IPS DF 6.9 (cell line): ENCODE data around the gene ARHGAP45.

Experiments used
- DNase-seq: peaks from one replicate; pipeline ENCODE4 v3.0.0-alpha.2; 2013; ENCODE audit warnings: low read depth, low spot score
- H3K27ac ChIP-seq: one replicate; pipeline ENCODE4 v1.5.1; 2013; ENCODE audit warnings: low read length, control low read depth
- H3K27me3 ChIP-seq: 2 replicates; pipeline ENCODE4 v1.6.1; 2013; ENCODE audit warnings: mild to moderate bottlenecking, low read length; ENCODE audit not compliant: control insufficient read depth, insufficient read depth
- H3K36me3 ChIP-seq: 2 replicates; pipeline ENCODE4 v1.6.1; 2013; ENCODE audit warnings: low read length; ENCODE audit not compliant: control insufficient read depth, insufficient read depth
- H3K4me1 ChIP-seq: 2 replicates; pipeline ENCODE4 v1.6.1; 2013; ENCODE audit warnings: low read length; ENCODE audit not compliant: control insufficient read depth, insufficient read depth
- H3K4me3 ChIP-seq: 2 replicates; pipeline ENCODE4 v1.5.1; 2013; ENCODE audit warnings: mild to moderate bottlenecking, low read length
- H3K9me3 ChIP-seq: 2 replicates; pipeline ENCODE4 v1.6.1; 2013; ENCODE audit warnings: low read length, inconsistent platforms; ENCODE audit not compliant: control insufficient read depth, insufficient read depth
- WGBS: extraction: QIAGEN DNeasy Blood & Tissue Kit; methylation state at CpG from one replicate; pipeline ENCODE4 v1.1.7; 2013; ENCODE audit warnings: mixed read lengths, missing lambda C conversion rate; ENCODE audit not compliant: insufficient read length, insufficient coverage; 5-methylcytosine and 5-hydroxymethylcytosine counted together

Gene ARHGAP45

DNA sequence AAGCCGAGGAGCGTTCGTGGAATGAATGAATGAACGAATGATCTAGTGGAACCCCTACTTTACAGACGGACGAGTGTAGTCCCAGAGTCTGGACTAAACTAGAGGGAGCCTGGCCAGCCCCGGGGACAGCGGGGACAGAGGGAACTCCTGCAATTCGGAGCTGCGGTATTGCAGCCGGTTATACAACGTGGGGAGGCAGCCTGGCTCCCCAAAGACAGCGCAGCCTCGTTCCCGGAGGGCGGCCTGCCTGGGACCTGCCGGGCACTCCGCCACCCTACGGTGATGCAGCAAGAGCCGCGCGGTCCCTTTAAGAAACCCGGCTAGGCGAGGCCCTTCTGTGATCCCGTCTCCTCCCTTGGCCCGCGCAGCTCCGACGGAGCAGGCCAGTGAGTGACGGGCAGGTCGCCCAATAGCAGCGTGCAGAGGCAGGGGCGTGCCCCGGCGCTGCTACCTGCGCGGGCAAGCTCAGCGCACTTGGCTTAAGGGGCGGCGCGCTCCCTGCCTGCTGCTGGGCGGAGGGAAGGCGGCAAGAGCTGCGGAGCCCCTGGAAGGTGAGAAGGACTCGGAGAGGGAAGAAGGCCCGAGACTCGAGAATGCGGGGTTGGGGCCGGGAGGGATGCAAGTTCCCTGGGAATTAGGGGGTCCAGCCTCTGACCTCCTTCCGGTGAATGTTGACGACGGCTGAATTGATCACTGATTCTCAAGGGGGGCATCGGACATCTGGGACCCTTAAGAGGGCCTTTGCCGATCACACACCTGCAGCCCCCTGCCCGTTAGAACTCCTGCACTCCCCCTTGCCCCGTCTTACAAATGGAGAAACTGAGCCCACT is 27.1 kb upstream of the ARHGAP45 start, which contains the start of gene ABCA7:
ABCA7 (plus strand) TSS at position 462 of the 830 bp plus-strand sequence. CDS start 1,255 bp downstream, outside the sequence.
- Histone ChIP-seq H3K4me1 (peaks cover 2% of the 10 kb centered on the region; the same call in 1 of the 2 replicates), H3K9me3 (no peaks in the 10 kb centered on the region), H3K4me3 (peak within 1 kb of the TSS; percentile 44; the same call in 1 of the 2 replicates), H3K36me3 (peaks cover 18% of the 10 kb centered on the region), H3K27me3 (no peaks in the 10 kb centered on the region), H3K27ac (no peak within 1 kb of the TSS)
- DNase-seq = peak; percentile 96
- no CpG with 5 or more reads among the region's 56 CpGs for WGBS

DNA sequence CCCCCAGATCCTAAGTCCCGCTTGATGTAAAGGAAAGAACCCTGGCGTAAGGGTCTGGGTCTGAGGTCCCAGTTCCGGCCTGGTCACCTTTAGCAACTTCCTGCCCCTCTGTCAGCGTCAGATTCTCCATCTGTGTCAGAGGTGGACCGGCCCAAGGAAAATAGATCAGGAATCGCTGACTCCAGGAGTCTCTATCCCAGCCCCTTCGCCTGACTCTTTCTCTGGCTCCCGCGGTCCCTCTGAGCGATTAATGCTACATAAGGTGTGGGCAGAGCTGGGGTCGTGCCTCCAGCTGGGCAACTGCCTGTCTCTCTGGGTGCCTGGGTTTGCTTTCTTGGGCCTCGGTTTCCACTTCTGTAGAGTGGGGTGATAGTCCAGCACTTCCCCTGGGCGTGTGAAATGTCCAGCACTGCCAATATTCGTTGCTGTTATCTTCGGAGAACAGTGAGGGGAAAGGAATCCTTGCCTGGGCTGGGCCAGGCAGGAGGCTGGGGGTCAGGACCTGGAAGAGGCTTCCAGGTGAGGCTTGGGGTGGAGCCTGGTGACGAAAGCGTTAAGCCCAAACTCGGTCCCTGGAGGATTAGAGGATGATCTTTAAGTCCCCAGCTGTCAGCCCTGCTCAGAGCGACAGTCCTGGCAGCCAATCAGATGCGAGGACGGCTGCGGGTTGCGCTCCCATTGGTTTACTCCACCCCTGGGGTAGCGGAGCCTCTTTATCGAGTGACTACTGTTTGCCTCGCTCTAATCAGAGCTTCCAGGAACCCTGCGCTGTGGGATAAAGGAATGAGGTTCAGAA is 26.3 kb upstream of the ARHGAP45 start:
- Histone ChIP-seq H3K9me3 (no peaks in the 10 kb centered on the region), H3K4me3 (peak overlapping the region; percentile 44; the same call in 1 of the 2 replicates), H3K36me3 (peaks cover 14% of the 10 kb centered on the region), H3K27me3 (no peaks in the 10 kb centered on the region), H3K4me1 (peaks cover 2% of the 10 kb centered on the region; the same call in 1 of the 2 replicates), H3K27ac (no peak overlapping the region)
- no CpG with 5 or more reads among the region's 27 CpGs for WGBS
- peak; percentile 94 for DNase-seq

DNA sequence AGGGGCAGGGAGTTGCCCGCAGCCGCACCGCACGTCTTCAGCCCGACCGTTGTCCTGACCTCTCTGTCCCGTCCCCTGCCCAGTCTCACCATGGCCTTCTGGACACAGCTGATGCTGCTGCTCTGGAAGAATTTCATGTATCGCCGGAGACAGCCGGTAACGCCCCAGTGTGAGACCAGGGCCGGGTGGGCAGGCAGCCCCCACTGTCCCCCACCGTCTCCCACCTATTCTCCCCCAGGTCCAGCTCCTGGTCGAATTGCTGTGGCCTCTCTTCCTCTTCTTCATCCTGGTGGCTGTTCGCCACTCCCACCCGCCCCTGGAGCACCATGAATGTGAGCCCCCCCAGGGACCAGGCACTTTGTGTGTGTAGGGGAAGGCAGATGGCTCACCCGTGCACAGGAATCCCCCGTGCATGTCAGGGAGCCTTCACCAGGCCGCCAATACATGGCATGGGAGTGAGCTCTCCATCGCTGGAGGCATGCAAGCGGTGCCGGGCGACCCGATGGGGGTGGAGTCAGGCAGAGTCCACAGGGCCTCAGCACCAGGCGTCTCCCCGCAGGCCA is 25.6 kb upstream of the ARHGAP45 start:
- no peak for DNase-seq
- no CpG with 5 or more reads among the region's 26 CpGs for WGBS
- Histone ChIP-seq H3K9me3 (no peaks in the 10 kb centered on the region), H3K27ac (no peak overlapping the region), H3K4me3 (no peak overlapping the region; the same call in 1 of the 2 replicates), H3K27me3 (no peaks in the 10 kb centered on the region), H3K36me3 (peaks cover 12% of the 10 kb centered on the region), H3K4me1 (peaks cover 2% of the 10 kb centered on the region; the same call in 1 of the 2 replicates)

DNA sequence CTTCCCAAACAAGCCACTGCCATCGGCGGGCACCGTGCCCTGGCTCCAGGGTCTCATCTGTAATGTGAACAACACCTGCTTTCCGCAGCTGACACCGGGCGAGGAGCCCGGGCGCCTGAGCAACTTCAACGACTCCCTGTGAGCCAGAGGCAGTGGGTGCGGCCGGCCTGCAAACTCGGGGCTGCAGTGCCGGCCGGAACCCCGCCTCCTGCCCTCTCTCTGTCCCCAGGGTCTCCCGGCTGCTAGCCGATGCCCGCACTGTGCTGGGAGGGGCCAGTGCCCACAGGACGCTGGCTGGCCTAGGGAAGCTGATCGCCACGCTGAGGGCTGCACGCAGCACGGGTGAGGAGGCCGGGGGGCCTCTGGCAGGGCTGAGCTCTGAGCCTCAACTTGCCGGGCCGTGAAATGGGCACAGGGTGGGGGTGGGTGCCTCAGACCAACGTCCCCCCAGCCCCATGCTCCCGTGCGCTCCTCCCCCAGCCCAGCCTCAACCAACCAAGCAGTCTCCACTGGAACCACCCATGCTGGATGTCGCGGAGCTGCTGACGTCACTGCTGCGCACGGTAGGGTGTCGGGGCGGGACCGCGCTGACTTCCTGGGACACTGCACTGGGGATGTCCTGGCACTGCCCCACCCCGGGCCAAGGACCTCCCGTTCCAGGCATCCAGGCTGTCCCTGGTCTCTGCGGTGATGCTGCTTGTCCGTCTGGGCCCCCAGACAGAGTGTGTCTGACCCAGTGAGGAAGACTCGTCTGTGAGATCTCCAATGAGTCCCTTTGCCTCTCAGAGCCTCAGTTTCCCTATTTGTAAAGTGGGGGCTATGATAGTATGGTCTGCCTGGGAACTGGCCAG is 24.9 kb upstream of the ARHGAP45 start:
- H3K27me3 ChIP-seq = no peaks in the 10 kb centered on the region
- peaks cover 2% of the 10 kb centered on the region; the same call in 1 of the 2 replicates for H3K4me1 ChIP-seq
- H3K27ac ChIP-seq = no peak overlapping the region
- H3K9me3 ChIP-seq = no peaks in the 10 kb centered on the region
- H3K36me3 ChIP-seq = peaks cover 10% of the 10 kb centered on the region
- DNase-seq = no peak
- no peak overlapping the region for H3K4me3 ChIP-seq
- WGBS = no CpG with 5 or more reads among the region's 43 CpGs

DNA sequence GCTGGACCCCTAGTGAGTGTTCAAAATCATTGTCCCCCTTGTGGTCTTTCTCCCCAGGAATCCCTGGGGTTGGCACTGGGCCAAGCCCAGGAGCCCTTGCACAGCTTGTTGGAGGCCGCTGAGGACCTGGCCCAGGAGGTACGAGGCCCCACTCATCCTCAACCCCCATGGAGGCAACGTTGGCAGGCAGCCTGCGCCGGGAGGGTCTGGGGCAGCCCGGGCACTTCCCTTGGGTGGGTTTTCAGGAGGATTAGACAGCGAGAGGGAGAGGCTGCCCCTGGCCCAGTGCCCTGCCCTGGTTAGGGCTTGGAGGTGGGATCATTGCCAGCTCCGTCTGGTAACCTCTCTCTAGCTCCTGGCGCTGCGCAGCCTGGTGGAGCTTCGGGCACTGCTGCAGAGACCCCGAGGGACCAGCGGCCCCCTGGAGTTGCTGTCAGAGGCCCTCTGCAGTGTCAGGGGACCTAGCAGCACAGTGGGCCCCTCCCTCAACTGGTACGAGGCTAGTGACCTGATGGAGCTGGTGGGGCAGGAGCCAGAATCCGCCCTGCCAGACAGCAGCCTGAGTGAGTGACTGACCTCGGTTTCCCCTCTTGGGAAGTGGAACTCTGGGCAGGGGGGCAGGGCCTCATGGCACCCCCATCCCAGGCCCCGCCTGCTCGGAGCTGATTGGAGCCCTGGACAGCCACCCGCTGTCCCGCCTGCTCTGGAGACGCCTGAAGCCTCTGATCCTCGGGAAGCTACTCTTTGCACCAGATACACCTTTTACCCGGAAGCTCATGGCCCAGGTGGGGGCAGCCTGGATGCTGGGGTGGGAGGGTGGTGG is 24.1 kb upstream of the ARHGAP45 start:
- Histone ChIP-seq H3K9me3 (no peaks in the 10 kb centered on the region), H3K4me3 (no peak overlapping the region), H3K4me1 (peaks cover 2% of the 10 kb centered on the region; the same call in 1 of the 2 replicates), H3K27me3 (no peaks in the 10 kb centered on the region), H3K36me3 (peaks cover 12% of the 10 kb centered on the region; the same call in 1 of the 2 replicates), H3K27ac (no peak overlapping the region)
- no CpG with 5 or more reads among the region's 23 CpGs for WGBS
- no peak for DNase-seq

DNA sequence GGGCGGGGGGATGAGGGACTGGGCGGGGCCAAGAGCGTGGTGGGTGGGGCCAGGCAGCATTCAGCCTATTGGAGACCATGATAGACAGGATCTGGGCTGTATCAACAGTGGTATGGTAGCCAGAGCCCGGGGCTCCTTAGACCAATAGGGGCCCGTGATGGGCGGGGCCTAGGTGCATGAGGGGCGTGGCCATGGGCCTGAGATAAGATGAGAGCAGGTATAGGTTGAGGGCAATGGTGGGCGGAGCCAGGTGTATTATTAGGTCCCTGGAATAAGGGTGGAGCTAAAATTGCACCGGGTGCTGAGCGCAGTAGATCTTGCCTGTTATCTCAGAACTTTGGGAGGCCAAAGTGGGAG is 21.7 kb upstream of the ARHGAP45 start:
- H3K27me3 ChIP-seq = no peaks in the 10 kb centered on the region
- peaks cover 12% of the 10 kb centered on the region; the same call in 1 of the 2 replicates for H3K36me3 ChIP-seq
- H3K4me3 ChIP-seq = no peak overlapping the region
- H3K27ac ChIP-seq = no peak overlapping the region
- WGBS = no CpG with 5 or more reads among the region's 10 CpGs
- DNase-seq = no peak
- H3K4me1 ChIP-seq = peaks cover 2% of the 10 kb centered on the region; the same call in 1 of the 2 replicates
- no peaks in the 10 kb centered on the region for H3K9me3 ChIP-seq

DNA sequence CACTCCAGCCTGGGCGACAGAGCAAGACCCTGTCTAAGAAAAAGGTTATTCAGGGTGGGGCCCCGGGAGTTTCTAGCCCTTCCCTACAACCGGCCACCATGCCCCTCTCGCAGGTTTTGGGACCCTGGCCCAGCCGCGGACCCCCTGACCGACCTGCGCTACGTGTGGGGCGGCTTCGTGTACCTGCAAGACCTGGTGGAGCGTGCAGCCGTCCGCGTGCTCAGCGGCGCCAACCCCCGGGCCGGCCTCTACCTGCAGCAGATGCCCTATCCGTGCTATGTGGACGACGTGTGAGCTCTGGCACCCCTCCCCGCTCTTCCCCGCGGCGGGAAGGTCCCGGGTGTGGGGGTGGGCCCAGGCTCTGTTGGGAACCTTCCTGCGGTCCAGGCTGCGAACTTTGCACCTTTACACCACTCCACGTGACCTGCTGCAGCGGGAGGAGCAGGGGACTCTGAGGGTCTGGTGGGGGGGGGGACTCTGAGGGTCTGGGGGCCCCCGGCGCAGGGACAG is 20.8 kb upstream of the ARHGAP45 start:
- H3K36me3 ChIP-seq = peaks cover 12% of the 10 kb centered on the region; the same call in 1 of the 2 replicates
- no peak overlapping the region for H3K4me3 ChIP-seq
- no CpG with 5 or more reads among the region's 33 CpGs for WGBS
- no peak for DNase-seq
- H3K9me3 ChIP-seq = no peaks in the 10 kb centered on the region
- no peaks in the 10 kb centered on the region for H3K27me3 ChIP-seq
- peaks cover 2% of the 10 kb centered on the region; the same call in 1 of the 2 replicates for H3K4me1 ChIP-seq
- no peak overlapping the region for H3K27ac ChIP-seq

DNA sequence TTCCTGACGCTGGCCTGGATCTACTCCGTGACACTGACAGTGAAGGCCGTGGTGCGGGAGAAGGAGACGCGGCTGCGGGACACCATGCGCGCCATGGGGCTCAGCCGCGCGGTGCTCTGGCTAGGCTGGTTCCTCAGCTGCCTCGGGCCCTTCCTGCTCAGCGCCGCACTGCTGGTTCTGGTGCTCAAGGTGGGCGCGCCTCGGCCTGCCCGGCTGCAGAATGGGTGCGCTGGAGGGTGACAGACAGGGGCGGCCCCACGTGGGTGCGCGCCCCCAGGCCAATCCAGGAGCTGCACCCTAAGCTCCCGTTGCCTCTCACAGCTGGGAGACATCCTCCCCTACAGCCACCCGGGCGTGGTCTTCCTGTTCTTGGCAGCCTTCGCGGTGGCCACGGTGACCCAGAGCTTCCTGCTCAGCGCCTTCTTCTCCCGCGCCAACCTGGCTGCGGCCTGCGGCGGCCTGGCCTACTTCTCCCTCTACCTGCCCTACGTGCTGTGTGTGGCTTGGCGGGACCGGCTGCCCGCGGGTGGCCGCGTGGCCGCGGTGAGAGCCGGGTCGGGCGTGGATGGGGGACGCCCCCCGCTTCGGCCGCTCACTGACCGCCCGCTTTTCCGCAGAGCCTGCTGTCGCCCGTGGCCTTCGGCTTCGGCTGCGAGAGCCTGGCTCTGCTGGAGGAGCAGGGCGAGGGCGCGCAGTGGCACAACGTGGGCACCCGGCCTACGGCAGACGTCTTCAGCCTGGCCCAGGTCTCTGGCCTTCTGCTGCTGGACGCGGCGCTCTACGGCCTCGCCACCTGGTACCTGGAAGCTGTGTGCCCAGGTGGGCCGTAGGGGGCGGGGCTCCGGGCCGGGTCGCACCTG is 19.9 kb upstream of the ARHGAP45 start:
- peaks cover 12% of the 10 kb centered on the region; the same call in 1 of the 2 replicates for H3K36me3 ChIP-seq
- no peaks in the 10 kb centered on the region for H3K9me3 ChIP-seq
- no CpG with 5 or more reads among the region's 77 CpGs for WGBS
- peaks cover 2% of the 10 kb centered on the region; the same call in 1 of the 2 replicates for H3K4me1 ChIP-seq
- no peak overlapping the region for H3K4me3 ChIP-seq
- no peak overlapping the region for H3K27ac ChIP-seq
- no peaks in the 10 kb centered on the region for H3K27me3 ChIP-seq
- DNase-seq = no peak
